DMS153 treated with DMSO at 0.1 percent for 48 hours (cell line): ENCODE measurements around the gene PHPT1.
A peak's percentile ranks its signal among the peaks of the same experiment; 100 is the strongest.
"Not testable (repeated sequence)": the region's sequence is repeated elsewhere in the genome, so short reads cannot be mapped to it uniquely, and the experiment has no call there.

Experiments used
- DNase-seq: peaks from one replicate; lab custom pipeline; 2025; ENCODE audit not compliant: unreplicated experiment; lab: John Stamatoyannopoulos, UW

The PHPT1 gene

GRCh38 chr9:136882947-136883283 is 33.7 kb downstream of the PHPT1 start:
- not testable (repeated sequence) for DNase-seq

- not testable (repeated sequence) for DNase-seq
Measured at GRCh38 chr9:136883670-136884069, 34.5 kb downstream of the PHPT1 start.

GRCh38 chr9:136885950-136886578 is 36.9 kb downstream of the PHPT1 start, which contains the start of gene TRAF2:
Gene TRAF2, plus strand, starts transcription at chr9:136886516. Its CDS starts 12,225 bp downstream, at chr9:136898741.
- DNase-seq: peak; percentile 94

- DNase-seq: no peak
Measured at GRCh38 chr9:136886610-136887597, 37.7 kb downstream of the PHPT1 start.

- no peak for DNase-seq
Measured at GRCh38 chr9:136888454-136888853, 39.2 kb downstream of the PHPT1 start.

GRCh38 chr9:136889858-136890257 is 40.6 kb downstream of the PHPT1 start:
- DNase-seq: no peak

- DNase-seq: no peak
Measured at GRCh38 chr9:136890661-136891060, 41.5 kb downstream of the PHPT1 start.

- DNase-seq: no peak
Measured at GRCh38 chr9:136896027-136896426, 46.8 kb downstream of the PHPT1 start.

- no peak for DNase-seq
Measured at GRCh38 chr9:136898483-136899100, 49.4 kb downstream of the PHPT1 start.

- no peak for DNase-seq
Measured at GRCh38 chr9:136899196-136899595, 50.0 kb downstream of the PHPT1 start.

GRCh38 chr9:136900556-136900955 is 51.3 kb downstream of the PHPT1 start:
- DNase-seq: no peak
